Spleen (tissue), 7 donors: ENCODE results near the gene C11orf87.

ENCODE experiments used
- CTCF ChIP-seq, 11 experiments: fragments of 200-600 bp in 7 of 11; fragments of 450-650 bp in 4 of 11; sonication (generic) in 4 of 11; IDR thresholded peaks in 8 of 11; conservative IDR thresholded peaks in 3 of 11; 1 replicate in 7 of 11; 2 replicates in 4 of 11; pipeline versions ENCODE4 v1.4.0 to v1.8.0; 2016 to 2021; ENCODE audit warnings: antibody characterized with exemption in 11 of 11, inconsistent platforms in 4 of 11, mild to moderate bottlenecking in 1 of 11
- POLR2A ChIP-seq, 3 donors: fragments of 450-650 bp; IDR thresholded peaks; one replicate each; pipeline ENCODE4 v1.5.1; 2017; ENCODE audit warnings: antibody characterized with exemption in 3 of 3, mild to moderate bottlenecking in 1 of 3
- POLR2AphosphoS5 ChIP-seq, 3 donors: sonication (generic); formaldehyde crosslinking; IDR thresholded peaks; one replicate each; pipeline ENCODE4 v1.5.1; 2017; ENCODE audit warnings: antibody characterized with exemption in 3 of 3
- donor health status: DM: no; HTN: no; CAD: no; lungs with moderate emphysema.
- donor health status: DM: no; HTN: no; CAD: no.
- donor health status: DM: no; HTN: no; CAD: no.

DNA sequence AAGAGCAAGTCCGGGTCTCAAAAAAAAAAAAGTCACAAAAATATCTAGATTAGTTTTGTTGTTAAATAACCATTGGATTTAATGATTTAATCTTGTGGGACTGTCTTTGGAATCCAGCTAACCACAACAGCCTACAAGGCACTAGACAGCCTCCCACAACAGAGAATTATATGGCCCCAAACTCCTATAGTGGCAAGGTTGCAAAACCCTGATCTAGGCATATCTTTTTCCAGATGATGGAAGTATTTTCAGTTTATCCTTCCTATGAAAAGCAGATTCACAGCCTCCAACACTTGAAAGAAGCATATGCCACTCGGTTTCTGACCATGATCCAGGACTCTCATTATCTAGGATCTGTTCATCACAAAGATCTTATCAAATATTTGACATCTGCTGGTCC is 5.4 kb upstream of the C11orf87 start:
- TF ChIP-seq POLR2AphosphoS5 (IDR thresholded peaks at IDR 0.05) = no peak
- TF ChIP-seq CTCF (IDR thresholded peaks at IDR 0.05 in 8 of 11, conservative IDR thresholded peaks at IDR 0.05 in 3 of 11) = no peak
- no peak for TF ChIP-seq POLR2A (IDR thresholded peaks at IDR 0.05)
